Measurements from ENCODE around the gene CRAMP1.

The CRAMP1 gene

DNA sequence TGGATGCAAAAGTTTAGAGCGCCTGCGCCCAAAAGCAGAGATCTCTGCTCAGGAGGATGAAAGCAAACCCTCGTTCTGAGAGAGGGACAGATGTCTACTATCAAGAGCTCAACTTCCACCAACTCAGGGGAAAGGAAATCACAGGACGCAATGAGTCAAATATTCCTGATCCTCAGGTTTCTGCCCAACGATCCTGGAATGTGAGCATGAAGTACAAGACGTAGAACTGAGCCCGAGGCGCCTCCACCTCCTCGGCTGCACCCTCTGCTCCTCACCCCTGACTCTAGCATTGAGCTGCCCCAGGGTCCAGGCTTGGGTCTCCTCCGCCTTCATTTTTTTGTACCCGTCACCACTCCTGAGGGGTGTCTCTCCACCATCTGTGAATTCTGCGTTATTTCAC, 15.6 kb upstream of the CRAMP1 start:
- H3K18ac ChIP-seq (ENCODE audit: low read depth in 1 of 2, low read length in 2 of 2): no peak overlapping the region
- H2BK120ac ChIP-seq (ENCODE audit: low read depth, low read length): no peak overlapping the region
- H2AK5ac ChIP-seq (ENCODE audit: low read length, severe bottlenecking): no peak overlapping the region
- no peak overlapping the region for H2BK5ac ChIP-seq (ENCODE audit: low read depth, low read length, poor library complexity, severe bottlenecking)
- H2BK15ac ChIP-seq (ENCODE audit: low read depth, poor library complexity, severe bottlenecking): no peak overlapping the region
- no peak overlapping the region for H3K14ac ChIP-seq (ENCODE audit: low read length in 2 of 2)
- H2AFZ ChIP-seq (ENCODE audit: low read depth, low read length): no peak overlapping the region
- DNase-seq: no peak
- H3K4me3 ChIP-seq (ENCODE audit: insufficient read depth in 1 of 2, low read depth in 1 of 2, low read length in 2 of 2): no peak overlapping the region
- H3K9ac ChIP-seq (ENCODE audit: low read length): no peak overlapping the region
- peaks cover 3% of the 10 kb centered on the region for H3K79me1 ChIP-seq (replicated peaks; ENCODE audit: low read length, poor library complexity, severe bottlenecking)
- WGBS: 96% methylated on average over 12 of the region's 12 CpGs
- H4K91ac ChIP-seq (ENCODE audit: low read length): no peak overlapping the region
- no peaks in the 10 kb centered on the region for H3K4me1 ChIP-seq (ENCODE audit: control insufficient read depth, insufficient read depth, low read depth, low read length)
- H3K36me3 ChIP-seq (ENCODE audit: control insufficient read depth in 1 of 2, insufficient read depth in 2 of 2, low read depth in 1 of 2, low read length in 2 of 2): peaks cover 39 to 54% of the 10 kb centered on the region in 2 experiments
- no peaks in the 10 kb centered on the region for H3K27me3 ChIP-seq (ENCODE audit: control insufficient read depth in 1 of 2, insufficient read depth in 1 of 2, low read length in 2 of 2)
- H3K9me3 ChIP-seq (ENCODE audit: control insufficient read depth, low read length): no peaks in the 10 kb centered on the region
- no peak overlapping the region for H3K23ac ChIP-seq (ENCODE audit: low read length in 2 of 2)
- H4K8ac ChIP-seq (ENCODE audit: low read length): no peak overlapping the region
- H3K27ac ChIP-seq (ENCODE audit: low read length, poor library complexity, severe bottlenecking): no peak overlapping the region
- no peak overlapping the region for H2BK12ac ChIP-seq (ENCODE audit: low read length in 2 of 2)
- no peak overlapping the region for H3K4me2 ChIP-seq (ENCODE audit: low read length, poor library complexity, severe bottlenecking)
- H3K4ac ChIP-seq (ENCODE audit: low read depth in 1 of 2, low read length in 2 of 2): no peak overlapping the region

DNA sequence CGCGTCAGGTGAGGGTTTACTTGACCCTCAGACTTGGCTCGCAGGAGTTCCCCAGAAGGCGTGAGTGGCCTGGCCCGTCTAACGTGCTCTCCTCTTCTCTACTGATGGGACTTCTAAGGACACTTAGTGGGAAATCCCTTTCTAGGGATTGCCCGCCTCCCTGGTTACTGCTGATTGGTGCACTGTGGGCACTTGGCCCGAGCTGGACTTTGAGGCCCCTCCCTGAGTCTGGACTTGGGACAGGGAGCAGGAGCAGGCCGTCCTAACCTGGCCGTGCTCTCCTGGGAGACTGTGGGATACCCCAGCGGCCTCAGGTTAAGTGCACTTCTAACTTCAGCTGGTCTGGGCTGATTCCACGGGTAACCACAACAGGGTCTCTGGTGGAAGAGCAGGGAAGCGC, 15.0 kb upstream of the CRAMP1 start:
- H2BK120ac ChIP-seq (ENCODE audit: low read depth, low read length): no peak overlapping the region
- 93% methylated on average over 13 of the region's 13 CpGs for WGBS
- H3K9me3 ChIP-seq (ENCODE audit: control insufficient read depth, low read length): no peaks in the 10 kb centered on the region
- no peak for DNase-seq
- no peak overlapping the region for H3K4ac ChIP-seq (ENCODE audit: low read depth in 1 of 2, low read length in 2 of 2)
- no peak overlapping the region for H2AK5ac ChIP-seq (ENCODE audit: low read length, severe bottlenecking)
- H3K36me3 ChIP-seq (ENCODE audit: control insufficient read depth in 1 of 2, insufficient read depth in 2 of 2, low read depth in 1 of 2, low read length in 2 of 2): peaks cover 39 to 54% of the 10 kb centered on the region in 2 experiments
- H3K79me1 ChIP-seq (replicated peaks; ENCODE audit: low read length, poor library complexity, severe bottlenecking): peaks cover 2% of the 10 kb centered on the region
- H3K4me2 ChIP-seq (ENCODE audit: low read length, poor library complexity, severe bottlenecking): no peak overlapping the region
- no peak overlapping the region for H2BK15ac ChIP-seq (ENCODE audit: low read depth, poor library complexity, severe bottlenecking)
- H4K91ac ChIP-seq (ENCODE audit: low read length): no peak overlapping the region
- no peak overlapping the region for H3K27ac ChIP-seq (ENCODE audit: low read length, poor library complexity, severe bottlenecking)
- no peak overlapping the region for H3K9ac ChIP-seq (ENCODE audit: low read length)
- H2AFZ ChIP-seq (ENCODE audit: low read depth, low read length): no peak overlapping the region
- no peak overlapping the region for H3K23ac ChIP-seq (ENCODE audit: low read length in 2 of 2)
- no peaks in the 10 kb centered on the region for H3K27me3 ChIP-seq (ENCODE audit: control insufficient read depth in 1 of 2, insufficient read depth in 1 of 2, low read length in 2 of 2)
- no peak overlapping the region for H3K18ac ChIP-seq (ENCODE audit: low read depth in 1 of 2, low read length in 2 of 2)
- H2BK5ac ChIP-seq (ENCODE audit: low read depth, low read length, poor library complexity, severe bottlenecking): no peak overlapping the region
- H3K14ac ChIP-seq (ENCODE audit: low read length in 2 of 2): no peak overlapping the region
- H3K4me1 ChIP-seq (ENCODE audit: control insufficient read depth, insufficient read depth, low read depth, low read length): no peaks in the 10 kb centered on the region
- no peak overlapping the region for H3K4me3 ChIP-seq (ENCODE audit: insufficient read depth in 1 of 2, low read depth in 1 of 2, low read length in 2 of 2)
- H2BK12ac ChIP-seq (ENCODE audit: low read length in 2 of 2): no peak overlapping the region
- no peak overlapping the region for H4K8ac ChIP-seq (ENCODE audit: low read length)

DNA sequence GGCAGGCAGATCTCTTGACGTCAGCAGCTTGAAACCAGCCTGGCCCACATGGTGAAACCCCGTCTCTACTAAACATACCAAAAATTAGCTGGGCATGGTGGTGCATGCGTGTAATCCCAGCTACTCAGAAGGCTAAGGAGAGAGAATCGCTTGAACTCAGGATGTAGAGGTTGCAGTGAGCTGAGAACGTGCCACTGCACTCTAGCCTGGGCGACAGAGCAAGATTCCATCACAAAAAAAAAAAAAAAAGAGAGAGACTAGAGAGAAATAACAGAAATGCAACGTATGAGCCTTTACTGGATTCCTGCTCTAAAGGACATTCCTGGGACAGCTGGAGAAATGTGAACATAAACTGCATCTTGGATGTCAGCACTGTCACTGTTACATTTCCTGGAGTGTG, 11.1 kb upstream of the CRAMP1 start:
- no peak overlapping the region for H2AK5ac ChIP-seq (ENCODE audit: low read length, severe bottlenecking)
- no peak overlapping the region for H3K14ac ChIP-seq (ENCODE audit: low read length in 2 of 2)
- H2BK5ac ChIP-seq (ENCODE audit: low read depth, low read length, poor library complexity, severe bottlenecking): no peak overlapping the region
- H2BK120ac ChIP-seq (ENCODE audit: low read depth, low read length): no peak overlapping the region
- H3K79me1 ChIP-seq (replicated peaks; ENCODE audit: low read length, poor library complexity, severe bottlenecking): peaks cover 3% of the 10 kb centered on the region
- no peak overlapping the region for H3K4me3 ChIP-seq (ENCODE audit: insufficient read depth in 1 of 2, low read depth in 1 of 2, low read length in 2 of 2)
- H3K23ac ChIP-seq (ENCODE audit: low read length in 2 of 2): no peak overlapping the region
- H3K9ac ChIP-seq (ENCODE audit: low read length): no peak overlapping the region
- no peak overlapping the region for H2BK12ac ChIP-seq (ENCODE audit: low read length in 2 of 2)
- no peak overlapping the region for H2AFZ ChIP-seq (ENCODE audit: low read depth, low read length)
- no peaks in the 10 kb centered on the region for H3K9me3 ChIP-seq (ENCODE audit: control insufficient read depth, low read length)
- DNase-seq: no peak
- H3K27me3 ChIP-seq (ENCODE audit: control insufficient read depth in 1 of 2, insufficient read depth in 1 of 2, low read length in 2 of 2): no peaks in the 10 kb centered on the region
- H3K4me2 ChIP-seq (ENCODE audit: low read length, poor library complexity, severe bottlenecking): no peak overlapping the region
- H3K4me1 ChIP-seq (ENCODE audit: control insufficient read depth, insufficient read depth, low read depth, low read length): peaks cover 2% of the 10 kb centered on the region
- H3K36me3 ChIP-seq (ENCODE audit: control insufficient read depth in 1 of 2, insufficient read depth in 2 of 2, low read depth in 1 of 2, low read length in 2 of 2): peaks cover 42 to 51% of the 10 kb centered on the region in 2 experiments
- H3K18ac ChIP-seq (ENCODE audit: low read depth in 1 of 2, low read length in 2 of 2): no peak overlapping the region
- no peak overlapping the region for H4K91ac ChIP-seq (ENCODE audit: low read length)
- H2BK15ac ChIP-seq (ENCODE audit: low read depth, poor library complexity, severe bottlenecking): no peak overlapping the region
- H3K27ac ChIP-seq (ENCODE audit: low read length, poor library complexity, severe bottlenecking): no peak overlapping the region
- H3K4ac ChIP-seq (ENCODE audit: low read depth in 1 of 2, low read length in 2 of 2): no peak overlapping the region
- WGBS: 90% methylated on average over 6 of the region's 7 CpGs
- H4K8ac ChIP-seq (ENCODE audit: low read length): no peak overlapping the region

DNA sequence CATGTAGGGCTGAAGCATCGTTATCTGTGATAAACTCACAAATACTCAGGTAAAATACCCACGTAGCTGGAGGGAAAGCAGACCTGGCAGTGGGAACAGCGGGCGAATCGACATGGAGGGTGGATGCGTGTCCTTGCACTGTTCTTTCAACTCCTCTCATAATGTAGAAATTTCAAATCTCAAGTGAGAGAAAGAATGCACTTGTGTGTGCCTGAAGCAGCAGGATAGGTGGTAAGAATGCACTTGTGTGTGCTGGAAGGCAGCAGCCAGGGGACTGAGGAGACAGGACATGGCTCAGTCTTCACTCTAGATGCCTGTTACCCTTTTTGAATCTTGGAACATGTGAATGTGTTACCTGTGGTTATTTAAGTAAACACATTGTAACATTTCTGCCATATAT, 10.7 kb upstream of the CRAMP1 start:
- Histone ChIP-seq H3K27ac (ENCODE audit: low read length, poor library complexity, severe bottlenecking) (no peak overlapping the region), H3K4me2 (ENCODE audit: low read length, poor library complexity, severe bottlenecking) (no peak overlapping the region), H3K9me3 (ENCODE audit: control insufficient read depth, low read length) (no peaks in the 10 kb centered on the region), H3K4me3 (ENCODE audit: insufficient read depth in 1 of 2, low read depth in 1 of 2, low read length in 2 of 2) (no peak overlapping the region), H2BK120ac (ENCODE audit: low read depth, low read length) (no peak overlapping the region), H3K4ac (ENCODE audit: low read depth in 1 of 2, low read length in 2 of 2) (no peak overlapping the region), H3K27me3 (ENCODE audit: control insufficient read depth in 1 of 2, insufficient read depth in 1 of 2, low read length in 2 of 2) (no peaks in the 10 kb centered on the region), H2BK5ac (ENCODE audit: low read depth, low read length, poor library complexity, severe bottlenecking) (no peak overlapping the region), H2AK5ac (ENCODE audit: low read length, severe bottlenecking) (no peak overlapping the region), H4K8ac (ENCODE audit: low read length) (no peak overlapping the region), H4K91ac (ENCODE audit: low read length) (no peak overlapping the region), H3K36me3 (ENCODE audit: control insufficient read depth in 1 of 2, insufficient read depth in 2 of 2, low read depth in 1 of 2, low read length in 2 of 2) (peaks cover 45 to 51% of the 10 kb centered on the region in 2 experiments), H2BK15ac (ENCODE audit: low read depth, poor library complexity, severe bottlenecking) (no peak overlapping the region), H3K18ac (ENCODE audit: low read depth in 1 of 2, low read length in 2 of 2) (no peak overlapping the region), H2BK12ac (ENCODE audit: low read length in 2 of 2) (no peak overlapping the region), H3K14ac (ENCODE audit: low read length in 2 of 2) (no peak overlapping the region), H3K23ac (ENCODE audit: low read length in 2 of 2) (no peak overlapping the region), H3K9ac (ENCODE audit: low read length) (no peak overlapping the region), H3K4me1 (ENCODE audit: control insufficient read depth, insufficient read depth, low read depth, low read length) (peaks cover 2% of the 10 kb centered on the region), H2AFZ (ENCODE audit: low read depth, low read length) (no peak overlapping the region), H3K79me1 (replicated peaks; ENCODE audit: low read length, poor library complexity, severe bottlenecking) (peaks cover 3% of the 10 kb centered on the region)
- 98% methylated on average over 5 of the region's 6 CpGs for WGBS
- no peak for DNase-seq
